HepG2 (cell line): ENCODE results near the gene P4HB. TPM values are rescaled to one million over a fixed set of nuclear protein-coding genes. Genes with fewer than 3 reads are reported as not detected.
A peak's percentile ranks its signal among the peaks of the same experiment; 100 is the strongest.

ENCODE experiments used
- AGO2 ChIP-seq: fragments of 200-400 bp; formaldehyde crosslinking; optimal IDR thresholded peaks from 2 replicates; pipeline ENCODE3; 2017; ENCODE audit warnings: mild to moderate bottlenecking, low read depth, low read length, moderate library complexity
- GLI4 ChIP-seq: sonication (generic); formaldehyde crosslinking; IDR thresholded peaks from 2 replicates; pipeline ENCODE4 v1.5.1; 2020; ENCODE audit warnings: missing genetic modification reagents, mild to moderate bottlenecking, moderate library complexity, borderline replicate concordance
- HOXA3 ChIP-seq: sonication (generic); formaldehyde crosslinking; IDR thresholded peaks from 2 replicates; pipeline ENCODE4 v1.5.0; 2020; ENCODE audit warnings: missing genetic modification reagents
- KDM2A ChIP-seq: sonication (generic); formaldehyde crosslinking; IDR thresholded peaks from 2 replicates; pipeline ENCODE4 v1.4.0; 2020; ENCODE audit warnings: low read depth, missing genetic modification reagents, borderline replicate concordance
- POLR2A ChIP-seq, 2 experiments: IDR thresholded peaks; 2 replicates each; pipeline ENCODE4 v1.6.1; 2011; ENCODE audit warnings: low read depth in 2 of 2, low read length in 2 of 2, mild to moderate bottlenecking in 1 of 2, moderate library complexity in 1 of 2; ENCODE audit not compliant: insufficient read depth in 1 of 2
- RBM22 ChIP-seq: fragments of 200-400 bp; formaldehyde crosslinking; optimal IDR thresholded peaks from 2 replicates; pipeline ENCODE3; 2017; ENCODE audit warnings: mild to moderate bottlenecking, low read length, moderate library complexity
- SAFB2 ChIP-seq: sonication (generic); formaldehyde crosslinking; IDR thresholded peaks from 2 replicates; pipeline ENCODE4 v1.5.1; 2020; ENCODE audit warnings: missing genetic modification reagents, low read depth, mild to moderate bottlenecking, borderline replicate concordance
- TOPORS ChIP-seq: sonication (generic); formaldehyde crosslinking; IDR thresholded peaks from 2 replicates; pipeline ENCODE4 v1.8.0; 2023; ENCODE audit warnings: mild to moderate bottlenecking, missing genetic modification reagents
- ZBTB7B ChIP-seq: sonication (generic); formaldehyde crosslinking; IDR thresholded peaks from 2 replicates; pipeline ENCODE4 v1.4.0; 2020; ENCODE audit warnings: missing genetic modification reagents
- ZEB1 ChIP-seq: IDR thresholded peaks from 2 replicates; pipeline ENCODE4 v1.6.1; 2012; ENCODE audit warnings: mild to moderate bottlenecking, low read depth, inconsistent platforms; ENCODE audit not compliant: insufficient replicate concordance
- ZNF652 ChIP-seq: IDR thresholded peaks from 2 replicates; pipeline ENCODE4 v1.6.1; 2016; ENCODE audit warnings: low read depth, borderline replicate concordance
- polyA plus RNA-seq, 8 experiments: library from polyadenylated mRNA; depleted of rRNA in 3 of 8; stranded (reverse) in 7 of 8; unstranded in 1 of 8; fragments of >200 nt; fragmentation: Illumina TruSeq in 4 of 8; extraction: Trizol in 4 of 8; gene quantifications; 2 replicates each; pipeline versions ENCODE4 v1.2.1 to v1.2.3, GENCODE V29; 2011 to 2016; ENCODE audit warnings: low read depth in 4 of 8, missing spikeins in 1 of 8, mixed read lengths in 1 of 8; ENCODE audit not compliant: insufficient read depth in 1 of 8
- total RNA-seq, 5 experiments: library from RNA; depleted of rRNA; stranded (reverse); fragments of >200 nt; fragmentation: Illumina TruSeq; extraction: Trizol; gene quantifications; 2 replicates each; pipeline ENCODE4 v1.2.3, GENCODE V29; 2016; ENCODE audit warnings: low read depth in 1 of 5
- TF ChIP-seq, protein P1 (sequence below): sonication (generic); formaldehyde crosslinking; IDR thresholded peaks from 2 replicates; pipeline ENCODE4 v1.4.0; 2020; ENCODE audit warnings: mild to moderate bottlenecking, missing genetic modification reagents
- TF ChIP-seq, protein P2 (sequence below): sonication (generic); formaldehyde crosslinking; IDR thresholded peaks from 2 replicates; pipeline ENCODE4 v1.4.0; 2020; ENCODE audit warnings: missing genetic modification reagents

Gene P4HB
- total and polyA plus RNA-seq, 2 of the 13 experiments (the other 11 are each of a cell fraction or from before 2014, with no cell fraction given), result 185 to 782 TPM

DNA sequence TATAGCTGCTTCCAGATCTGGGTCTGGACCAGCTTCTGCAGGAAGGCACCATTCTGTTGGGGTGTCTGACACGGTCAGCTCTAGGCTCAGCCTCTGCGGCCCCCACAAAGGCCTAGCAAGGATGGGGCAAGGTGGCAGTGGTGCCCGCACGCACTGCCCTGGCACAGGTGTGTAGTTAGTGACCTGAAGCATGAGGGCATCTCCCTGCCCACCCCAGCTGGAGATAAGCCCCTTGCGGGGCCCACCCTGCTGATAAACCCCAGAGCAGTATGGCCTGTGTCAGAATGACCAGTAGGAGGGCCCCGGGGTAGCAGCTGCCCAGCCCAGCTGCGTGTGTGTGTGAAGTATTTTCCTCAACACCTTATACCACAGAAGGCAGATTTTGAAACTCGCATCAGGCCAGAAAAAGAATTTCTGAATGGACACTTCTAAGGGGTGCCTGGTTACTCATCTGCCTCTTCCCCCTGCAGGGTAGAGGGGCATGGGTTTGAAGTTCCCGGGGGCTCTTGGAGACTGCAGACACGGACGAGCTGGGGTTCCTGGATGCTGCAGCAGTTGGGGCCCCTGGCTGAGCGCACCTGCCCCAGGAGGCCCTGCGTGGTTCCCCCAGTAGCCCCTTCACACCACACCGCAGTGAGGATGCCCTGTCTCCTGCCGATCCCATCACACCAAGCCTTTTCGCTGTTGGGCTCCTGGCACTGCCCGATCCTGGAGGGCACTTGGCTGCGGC, 6.3 kb upstream of the P4HB start (continued):
- TF ChIP-seq, protein P1, sequence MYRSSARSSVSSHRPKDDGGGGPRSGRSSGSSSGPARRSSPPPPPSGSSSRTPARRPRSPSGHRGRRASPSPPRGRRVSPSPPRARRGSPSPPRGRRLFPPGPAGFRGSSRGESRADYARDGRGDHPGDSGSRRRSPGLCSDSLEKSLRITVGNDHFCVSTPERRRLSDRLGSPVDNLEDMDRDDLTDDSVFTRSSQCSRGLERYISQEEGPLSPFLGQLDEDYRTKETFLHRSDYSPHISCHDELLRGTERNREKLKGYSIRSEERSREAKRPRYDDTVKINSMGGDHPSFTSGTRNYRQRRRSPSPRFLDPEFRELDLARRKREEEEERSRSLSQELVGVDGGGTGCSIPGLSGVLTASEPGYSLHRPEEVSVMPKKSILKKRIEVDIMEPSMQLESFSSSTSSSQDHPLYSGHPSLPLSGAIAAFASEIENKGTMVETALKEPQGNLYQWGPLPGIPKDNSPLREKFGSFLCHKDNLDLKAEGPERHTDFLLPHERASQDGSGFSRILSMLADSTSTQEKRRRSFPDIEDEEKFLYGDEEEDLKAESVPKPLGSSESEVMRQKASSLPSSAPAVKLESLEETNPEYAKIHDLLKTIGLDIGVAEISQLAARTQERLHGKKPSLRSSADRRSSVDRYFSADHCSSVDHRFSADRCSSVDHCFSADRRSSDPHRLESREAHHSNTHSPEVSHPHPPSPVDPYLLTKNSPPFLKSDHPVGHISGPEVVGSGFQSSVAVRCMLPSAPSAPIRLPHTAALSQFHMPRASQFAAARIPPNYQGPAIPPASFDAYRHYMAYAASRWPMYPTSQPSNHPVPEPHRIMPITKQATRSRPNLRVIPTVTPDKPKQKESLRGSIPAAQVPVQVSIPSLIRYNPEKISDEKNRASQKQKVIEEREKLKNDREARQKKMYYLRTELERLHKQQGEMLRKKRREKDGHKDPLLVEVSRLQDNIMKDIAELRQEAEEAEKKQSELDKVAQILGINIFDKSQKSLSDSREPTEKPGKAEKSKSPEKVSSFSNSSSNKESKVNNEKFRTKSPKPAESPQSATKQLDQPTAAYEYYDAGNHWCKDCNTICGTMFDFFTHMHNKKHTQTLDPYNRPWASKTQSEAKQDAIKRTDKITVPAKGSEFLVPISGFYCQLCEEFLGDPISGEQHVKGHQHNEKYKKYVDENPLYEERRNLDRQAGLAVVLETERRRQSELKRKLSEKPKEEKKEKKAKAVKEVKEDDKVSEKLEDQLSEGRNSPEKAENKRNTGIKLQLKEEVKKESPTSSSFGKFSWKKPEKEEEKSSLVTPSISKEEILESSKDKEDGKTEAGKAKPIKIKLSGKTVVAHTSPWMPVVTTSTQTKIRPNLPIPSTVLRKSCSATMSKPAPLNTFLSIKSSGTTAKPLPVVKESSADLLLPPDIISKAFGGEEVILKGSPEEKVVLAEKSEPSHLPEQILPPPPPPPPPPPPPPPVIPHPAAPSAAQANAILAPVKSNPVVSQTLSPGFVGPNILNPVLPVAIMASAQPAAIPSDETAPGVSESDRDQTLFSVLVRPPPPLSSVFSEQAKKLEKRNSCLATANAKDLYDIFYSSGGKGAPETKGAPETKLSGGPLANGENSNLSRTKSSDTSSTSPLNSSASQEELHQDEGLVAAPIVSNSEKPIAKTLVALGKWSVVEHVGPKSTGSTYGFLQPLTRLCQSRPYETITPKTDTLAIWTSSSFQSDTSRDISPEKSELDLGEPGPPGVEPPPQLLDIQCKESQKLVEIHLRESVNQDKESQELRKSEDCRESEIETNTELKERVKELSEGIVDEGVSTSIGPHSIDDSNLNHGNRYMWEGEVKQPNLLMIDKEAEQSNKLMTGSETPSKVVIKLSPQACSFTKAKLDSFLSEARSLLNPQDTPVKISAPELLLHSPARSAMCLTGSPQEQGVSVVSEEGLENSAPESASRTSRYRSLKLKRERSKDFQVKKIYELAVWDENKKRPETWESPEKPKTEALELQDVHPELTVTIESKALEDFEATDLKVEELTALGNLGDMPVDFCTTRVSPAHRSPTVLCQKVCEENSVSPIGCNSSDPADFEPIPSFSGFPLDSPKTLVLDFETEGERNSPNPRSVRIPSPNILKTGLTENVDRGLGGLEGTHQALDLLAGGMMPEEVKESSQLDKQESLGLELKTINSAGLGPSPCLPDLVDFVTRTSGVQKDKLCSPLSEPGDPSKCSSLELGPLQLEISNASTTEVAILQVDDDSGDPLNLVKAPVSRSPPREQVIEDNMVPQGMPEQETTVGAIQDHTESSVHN (CRISPR knock-in tag), result no peak
- TF ChIP-seq HOXA3 (CRISPR knock-in tag) (0 out of 2 replicates have a peak, but pooled peaks have one; percentile 23), SAFB2 (CRISPR knock-in tag) (peak; percentile 48; the same call in 1 of the 2 replicates), GLI4 (CRISPR knock-in tag) (no peak), RBM22 (peak; percentile 63), AGO2 (peak; percentile 99), ZNF652 (CRISPR knock-in tag) (0 out of 2 replicates have a peak, but pooled peaks have one; percentile 6), ZBTB7B (CRISPR knock-in tag) (0 out of 2 replicates have a peak, but pooled peaks have one; percentile 3), POLR2A (IDR thresholded peaks at IDR 0.05; ENCODE audit: insufficient read depth in 1 of 2, low read depth in 2 of 2, low read length in 2 of 2) (peak in 1 of 2 experiments; percentile 41; a peak in 2 of 4 replicates), KDM2A (CRISPR knock-in tag) (peak; percentile 9; the same call in 1 of the 2 replicates), ZEB1 (peak; percentile 12), TOPORS (CRISPR knock-in tag) (no peak)
- TF ChIP-seq, protein P2, sequence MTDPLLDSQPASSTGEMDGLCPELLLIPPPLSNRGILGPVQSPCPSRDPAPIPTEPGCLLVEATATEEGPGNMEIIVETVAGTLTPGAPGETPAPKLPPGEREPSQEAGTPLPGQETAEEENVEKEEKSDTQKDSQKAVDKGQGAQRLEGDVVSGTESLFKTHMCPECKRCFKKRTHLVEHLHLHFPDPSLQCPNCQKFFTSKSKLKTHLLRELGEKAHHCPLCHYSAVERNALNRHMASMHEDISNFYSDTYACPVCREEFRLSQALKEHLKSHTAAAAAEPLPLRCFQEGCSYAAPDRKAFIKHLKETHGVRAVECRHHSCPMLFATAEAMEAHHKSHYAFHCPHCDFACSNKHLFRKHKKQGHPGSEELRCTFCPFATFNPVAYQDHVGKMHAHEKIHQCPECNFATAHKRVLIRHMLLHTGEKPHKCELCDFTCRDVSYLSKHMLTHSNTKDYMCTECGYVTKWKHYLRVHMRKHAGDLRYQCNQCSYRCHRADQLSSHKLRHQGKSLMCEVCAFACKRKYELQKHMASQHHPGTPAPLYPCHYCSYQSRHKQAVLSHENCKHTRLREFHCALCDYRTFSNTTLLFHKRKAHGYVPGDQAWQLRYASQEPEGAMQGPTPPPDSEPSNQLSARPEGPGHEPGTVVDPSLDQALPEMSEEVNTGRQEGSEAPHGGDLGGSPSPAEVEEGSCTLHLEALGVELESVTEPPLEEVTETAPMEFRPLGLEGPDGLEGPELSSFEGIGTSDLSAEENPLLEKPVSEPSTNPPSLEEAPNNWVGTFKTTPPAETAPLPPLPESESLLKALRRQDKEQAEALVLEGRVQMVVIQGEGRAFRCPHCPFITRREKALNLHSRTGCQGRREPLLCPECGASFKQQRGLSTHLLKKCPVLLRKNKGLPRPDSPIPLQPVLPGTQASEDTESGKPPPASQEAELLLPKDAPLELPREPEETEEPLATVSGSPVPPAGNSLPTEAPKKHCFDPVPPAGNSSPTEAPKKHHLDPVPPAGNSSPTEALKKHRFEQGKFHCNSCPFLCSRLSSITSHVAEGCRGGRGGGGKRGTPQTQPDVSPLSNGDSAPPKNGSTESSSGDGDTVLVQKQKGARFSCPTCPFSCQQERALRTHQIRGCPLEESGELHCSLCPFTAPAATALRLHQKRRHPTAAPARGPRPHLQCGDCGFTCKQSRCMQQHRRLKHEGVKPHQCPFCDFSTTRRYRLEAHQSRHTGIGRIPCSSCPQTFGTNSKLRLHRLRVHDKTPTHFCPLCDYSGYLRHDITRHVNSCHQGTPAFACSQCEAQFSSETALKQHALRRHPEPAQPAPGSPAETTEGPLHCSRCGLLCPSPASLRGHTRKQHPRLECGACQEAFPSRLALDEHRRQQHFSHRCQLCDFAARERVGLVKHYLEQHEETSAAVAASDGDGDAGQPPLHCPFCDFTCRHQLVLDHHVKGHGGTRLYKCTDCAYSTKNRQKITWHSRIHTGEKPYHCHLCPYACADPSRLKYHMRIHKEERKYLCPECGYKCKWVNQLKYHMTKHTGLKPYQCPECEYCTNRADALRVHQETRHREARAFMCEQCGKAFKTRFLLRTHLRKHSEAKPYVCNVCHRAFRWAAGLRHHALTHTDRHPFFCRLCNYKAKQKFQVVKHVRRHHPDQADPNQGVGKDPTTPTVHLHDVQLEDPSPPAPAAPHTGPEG, result peak; percentile 54; the same call in 1 of the 2 replicates
